ENCODE measurements around the gene RGS16.

The RGS16 gene

DNA sequence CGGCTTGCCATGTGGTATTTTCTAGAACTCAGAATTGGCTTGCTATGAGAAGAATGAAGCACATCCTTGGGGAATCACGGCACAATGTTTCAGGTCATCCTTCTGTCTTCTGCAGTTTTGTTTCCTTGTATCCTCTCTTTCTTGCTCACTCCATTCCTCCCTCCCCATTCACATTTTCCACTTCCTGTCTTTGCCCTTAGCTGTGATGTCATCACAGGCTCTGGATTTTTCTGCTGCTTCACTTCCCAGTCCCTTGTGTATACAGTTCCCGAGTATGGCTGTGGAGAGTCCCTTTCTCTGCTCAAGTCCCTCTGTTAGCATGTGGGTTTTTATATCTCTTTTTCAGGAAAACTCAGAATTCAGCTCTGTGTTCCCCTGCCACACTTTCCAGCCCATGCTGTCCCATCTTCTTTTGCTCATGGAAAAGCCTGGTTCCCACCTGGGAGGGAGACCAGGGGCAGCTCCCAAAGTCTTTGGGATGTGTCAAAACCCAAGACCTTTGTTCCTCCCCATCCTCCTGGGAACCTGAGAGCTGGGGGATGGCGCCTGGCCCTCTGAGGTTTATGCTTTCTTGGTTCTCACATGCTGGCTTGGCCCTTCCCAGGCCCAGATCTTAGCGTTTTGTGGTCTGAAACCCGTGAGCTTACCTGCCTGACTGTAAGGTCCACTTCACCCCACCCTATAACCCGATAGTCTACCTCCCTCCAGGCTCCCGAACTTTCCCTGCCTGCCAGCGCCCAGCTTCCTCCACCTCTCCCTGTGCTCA, 4.8 kb upstream of the RGS16 start:
- DNase-seq (ENCODE audit: low spot score) = no peak

- DNase-seq (ENCODE audit: low spot score) = no peak
Measured at GRCh38 chr1:182608236-182608635, 4.0 kb upstream of the RGS16 start.

DNA sequence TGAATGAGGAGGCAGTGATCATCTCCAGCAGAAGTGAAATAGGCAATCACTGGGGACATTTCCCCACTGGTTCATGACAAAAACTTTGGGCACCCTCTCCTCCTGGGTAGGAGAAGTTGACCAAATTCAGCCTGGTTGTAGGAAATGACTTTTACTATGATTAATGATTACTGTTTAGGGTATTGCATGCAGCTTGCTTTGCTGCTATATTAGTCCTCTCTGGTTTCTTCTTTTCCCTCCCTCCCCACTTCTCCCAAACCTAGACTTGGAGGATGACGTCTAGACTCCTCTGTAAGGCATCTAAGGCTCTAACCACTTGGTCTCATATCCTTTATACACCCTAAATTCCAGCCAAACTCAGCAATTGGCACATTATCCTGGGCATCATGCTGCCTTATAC, 3.4 kb upstream of the RGS16 start:
- no peak for DNase-seq (ENCODE audit: low spot score)

DNA sequence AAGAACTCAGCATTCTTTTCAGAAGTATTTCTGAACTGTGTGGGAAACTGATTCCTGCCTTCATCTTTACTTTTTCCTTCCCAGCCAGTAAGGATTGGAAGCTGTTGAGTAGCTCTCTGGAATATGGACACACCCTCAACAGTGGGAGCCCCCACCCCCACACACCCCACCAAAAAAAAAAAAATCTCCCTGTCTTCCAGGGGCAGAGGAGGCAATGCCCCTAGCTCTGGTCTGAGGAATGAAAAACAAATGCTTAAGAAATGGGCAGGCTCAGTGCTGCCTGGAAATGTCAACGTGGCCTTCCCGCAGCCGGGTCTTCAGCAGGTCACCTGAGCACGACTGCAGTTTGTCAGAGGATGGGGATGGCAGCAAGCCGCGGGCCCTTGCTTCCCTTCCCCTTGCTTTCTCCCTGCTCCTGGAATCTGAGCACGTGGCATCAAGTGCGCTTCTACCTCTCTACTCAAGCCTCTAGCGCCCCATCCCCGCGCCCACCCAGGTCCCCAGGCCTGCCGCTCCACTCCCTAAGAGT, 479 bp downstream of the RGS16 start:
- no peak for DNase-seq (ENCODE audit: low spot score)

DNA sequence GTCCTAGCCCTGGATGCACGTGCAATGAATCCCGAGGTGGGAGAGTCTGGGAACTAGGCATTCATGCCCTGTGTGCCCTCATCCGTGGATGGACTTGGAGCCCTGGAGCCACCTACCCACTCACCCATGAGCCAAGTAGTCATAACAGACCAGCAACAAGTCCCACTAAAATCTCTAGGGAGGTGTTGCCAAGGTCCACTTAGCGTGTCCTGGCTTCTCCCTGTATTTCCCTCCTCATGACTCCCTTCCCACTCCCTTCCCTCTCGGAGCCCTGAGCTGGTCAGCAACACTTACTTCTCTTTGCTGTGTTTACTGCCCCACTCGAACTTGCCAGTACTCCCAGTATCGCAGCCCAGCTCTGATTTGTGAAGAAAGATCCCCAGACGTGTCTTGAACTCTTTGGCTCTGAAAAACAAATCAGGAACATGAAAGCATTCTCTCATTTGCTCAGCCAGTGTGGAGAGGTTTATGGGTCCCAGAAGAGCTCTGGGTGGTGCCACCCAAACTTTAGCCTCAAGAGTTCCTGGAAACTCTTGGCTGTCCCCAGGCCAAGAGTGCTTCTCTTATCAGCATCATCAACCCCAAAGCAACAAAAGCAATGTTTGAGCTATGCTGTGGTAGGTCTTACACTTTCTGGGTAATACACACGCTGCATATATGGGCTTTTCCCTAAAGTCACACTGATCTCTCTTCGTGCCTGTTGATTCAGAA, 1.1 kb downstream of the RGS16 start:
- no peak for DNase-seq (ENCODE audit: low spot score)

- no peak for DNase-seq (ENCODE audit: low spot score)
Measured at GRCh38 chr1:182601913-182602312, 2.3 kb downstream of the RGS16 start.

- peak; percentile 75 for DNase-seq (ENCODE audit: low spot score)
Measured at GRCh38 chr1:182601416-182601786, 2.8 kb downstream of the RGS16 start.

DNA sequence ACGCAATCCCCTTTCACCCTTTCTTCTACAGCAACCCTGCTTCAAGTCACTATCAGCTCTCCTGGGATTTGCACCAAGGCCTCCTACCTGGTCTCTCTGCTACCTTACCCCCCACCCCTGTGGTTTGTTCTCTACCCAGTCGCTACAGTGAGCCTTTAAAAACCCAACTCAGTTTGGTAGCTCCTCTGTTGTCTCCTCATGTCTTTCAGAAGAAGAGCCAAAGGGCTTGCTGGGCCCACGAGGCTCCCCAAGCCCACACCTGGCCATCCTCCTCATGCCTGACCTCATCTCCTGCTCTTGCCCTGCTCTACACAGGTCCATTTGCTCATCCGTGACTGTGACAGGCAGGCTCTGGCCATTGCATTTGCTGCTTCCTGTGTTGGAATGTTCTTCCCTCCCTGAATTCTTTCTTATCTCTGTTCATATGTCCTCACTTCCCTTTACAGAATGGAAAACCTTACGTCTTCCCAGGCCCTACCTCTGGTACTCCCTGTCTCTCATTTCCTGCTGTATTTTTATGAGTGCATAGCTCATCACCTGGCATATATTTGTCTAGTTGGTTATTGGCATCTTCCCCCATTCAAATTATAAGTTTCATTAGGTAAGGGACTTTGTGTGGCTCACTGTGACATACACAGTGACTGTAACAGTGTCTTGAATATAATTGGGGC, 3.3 kb downstream of the RGS16 start:
- no peak for DNase-seq (ENCODE audit: low spot score)

GRCh38 chr1:182600036-182600713, 4.0 kb downstream of the RGS16 start:
- DNase-seq (ENCODE audit: low spot score) = no peak

DNA sequence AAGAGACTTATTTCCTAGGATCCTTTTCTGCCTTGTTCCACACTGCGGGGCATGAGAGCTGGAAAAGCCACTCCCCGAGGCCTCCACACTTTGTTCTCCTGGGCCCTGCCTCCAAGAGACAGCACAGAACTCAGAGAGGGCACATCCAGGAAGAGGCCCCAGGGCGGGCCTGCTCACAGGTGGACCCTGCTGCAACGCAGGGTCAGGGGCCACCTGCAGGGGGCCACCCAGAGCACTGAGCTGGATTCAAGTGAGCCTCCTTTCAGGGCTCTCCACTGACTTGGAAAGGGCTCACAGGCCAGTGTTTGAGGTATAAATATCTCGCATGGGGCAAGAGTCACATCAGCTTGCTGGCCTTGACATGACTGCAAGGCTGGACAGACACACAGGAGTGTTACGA, 4.8 kb downstream of the RGS16 start:
- no peak for DNase-seq (ENCODE audit: low spot score)

- DNase-seq (ENCODE audit: low spot score) = no peak
Measured at GRCh38 chr1:182598296-182598695, 5.9 kb downstream of the RGS16 start.

DNA sequence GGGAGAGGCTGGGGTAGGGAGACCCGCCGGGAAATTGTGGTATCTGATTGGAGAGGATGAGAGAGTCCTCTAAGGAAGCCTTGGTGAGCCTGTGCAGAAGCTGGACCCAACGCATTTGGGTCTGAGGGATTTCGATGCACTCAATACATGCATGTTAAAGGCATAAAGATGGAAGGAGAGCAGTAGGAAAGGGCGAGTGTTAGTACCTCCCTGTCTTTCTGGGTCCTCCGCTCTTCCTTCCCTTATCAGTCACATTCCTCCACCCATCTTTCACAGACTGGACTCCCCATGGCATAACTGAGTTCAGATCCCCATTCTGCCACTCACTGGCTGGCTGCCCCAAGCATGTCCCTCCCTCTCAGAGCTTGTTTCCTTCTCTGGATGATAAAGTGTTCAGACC, 7.3 kb downstream of the RGS16 start:
- no peak for DNase-seq (ENCODE audit: low spot score)

GRCh38 chr1:182595641-182596240, 8.4 kb downstream of the RGS16 start:
- DNase-seq (ENCODE audit: low spot score) = no peak

GRCh38 chr1:182589931-182590330, 14.3 kb downstream of the RGS16 start:
- no peak for DNase-seq (ENCODE audit: low spot score)

- DNase-seq (ENCODE audit: low spot score) = no peak
Measured at GRCh38 chr1:182589520-182589919, 14.7 kb downstream of the RGS16 start.

DNA sequence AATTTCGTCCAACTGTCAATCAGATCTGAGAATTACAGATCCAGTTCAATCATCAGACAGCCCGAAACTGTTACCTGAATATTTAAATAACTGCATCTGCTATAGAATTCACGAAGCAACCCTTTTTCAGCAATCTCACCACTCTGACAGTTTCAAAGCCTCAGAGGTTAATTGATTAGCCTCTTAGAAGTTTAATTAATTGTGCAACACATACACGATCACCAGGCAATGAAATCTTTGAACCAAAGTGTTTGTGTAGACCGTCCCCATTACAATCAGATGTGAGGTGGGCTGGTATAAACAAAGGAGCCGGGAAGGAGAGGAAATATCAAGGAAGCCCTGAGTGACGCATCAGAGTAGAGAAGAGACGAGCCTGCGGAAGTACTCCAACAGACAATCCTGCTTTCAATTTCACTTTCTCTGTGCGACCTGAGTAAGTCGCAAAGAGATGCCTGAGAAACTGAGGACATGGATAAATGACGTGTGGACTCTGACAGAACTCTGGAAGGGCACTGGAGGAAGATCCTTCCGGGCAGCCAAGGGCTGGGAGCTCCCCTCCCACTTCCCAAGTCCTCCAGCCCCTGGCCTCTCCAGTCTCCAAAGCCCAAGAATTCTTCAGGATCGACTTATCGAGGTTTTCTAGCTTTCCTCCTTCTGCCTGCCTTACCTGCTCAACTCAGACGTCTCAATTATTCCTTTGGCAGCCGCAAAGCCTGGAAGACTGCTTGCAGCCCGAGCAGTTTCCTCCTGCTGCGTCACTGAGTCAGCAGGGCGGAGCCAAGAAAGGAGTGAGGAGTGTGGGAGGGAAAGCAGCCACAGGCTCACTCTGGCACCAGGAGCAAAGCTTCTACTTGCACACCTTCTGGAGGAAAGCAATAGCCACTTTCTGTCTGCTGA, 15.4 kb downstream of the RGS16 start, which contains the start of gene RNASEL:
RNASEL (minus strand) TSS at position 757 of the 897 bp plus-strand sequence. CDS start 2,450 bp downstream, outside the sequence.
- DNase-seq (ENCODE audit: low spot score) = peak; percentile 32

- no peak for DNase-seq (ENCODE audit: low spot score)
Measured at GRCh38 chr1:182587666-182588499, 16.3 kb downstream of the RGS16 start.

- DNase-seq (ENCODE audit: low spot score) = no peak
Measured at GRCh38 chr1:182587093-182587492, 17.1 kb downstream of the RGS16 start.

GRCh38 chr1:182586380-182586779, 17.8 kb downstream of the RGS16 start:
- DNase-seq (ENCODE audit: low spot score) = no peak
